SKM-1 (cell line): ENCODE measurements around the gene TESK2.
"Not testable (repeated sequence)": the region's sequence is repeated elsewhere in the genome, so short reads cannot be mapped to it uniquely, and the experiment has no call there.

Experiments used
- DNase-seq: peaks from one replicate; lab custom pipeline; 2025; ENCODE audit not compliant: unreplicated experiment; lab: John Stamatoyannopoulos, UW

TESK2 gene

GRCh38 chr1:45510036-45510971 lies 19.3 kb upstream of the TESK2 start:
- no peak for DNase-seq

GRCh38 chr1:45508295-45509151 lies 17.6 kb upstream of the TESK2 start:
- DNase-seq = no peak

- no peak for DNase-seq
These were observed 16.9 kb upstream of the TESK2 start for GRCh38 chr1:45507893-45508292.

GRCh38 chr1:45507195-45507594 lies 16.2 kb upstream of the TESK2 start:
- DNase-seq = no peak

GRCh38 chr1:45503462-45504360 lies 12.7 kb upstream of the TESK2 start:
- DNase-seq = no peak

GRCh38 chr1:45501505-45501859 lies 10.5 kb upstream of the TESK2 start:
- no peak for DNase-seq

GRCh38 chr1:45499415-45499769 lies 8.4 kb upstream of the TESK2 start:
- no peak for DNase-seq

- no peak for DNase-seq
These were observed 7.3 kb upstream of the TESK2 start for GRCh38 chr1:45498279-45498678.

- DNase-seq = peak; percentile 52
These were observed 2.2 kb upstream of the TESK2 start for GRCh38 chr1:45493116-45493697.

- DNase-seq = no peak
These were observed 1.7 kb upstream of the TESK2 start for GRCh38 chr1:45492691-45493090.

GRCh38 chr1:45491487-45492260 lies 711 bp upstream of the TESK2 start:
- DNase-seq = no peak

GRCh38 chr1:45490121-45490625 lies 790 bp downstream of the TESK2 start:
- no peak for DNase-seq

GRCh38 chr1:45489379-45489778 lies 1.6 kb downstream of the TESK2 start:
- not testable (repeated sequence) for DNase-seq

- DNase-seq = no peak
These were observed 2.1 kb downstream of the TESK2 start for GRCh38 chr1:45488666-45489377.

GRCh38 chr1:45485949-45486348 lies 5.0 kb downstream of the TESK2 start:
- no peak for DNase-seq

- DNase-seq = no peak
These were observed 11.8 kb downstream of the TESK2 start for GRCh38 chr1:45479039-45479748.

GRCh38 chr1:45478121-45478814 lies 12.7 kb downstream of the TESK2 start:
- DNase-seq = no peak

- DNase-seq = no peak
These were observed 13.3 kb downstream of the TESK2 start for GRCh38 chr1:45477646-45478045.
